Stimulated activated CD4-positive, alpha-beta T cell treated with anti-CD3 and anti-CD28 coated beads, Interleukin-2, amount 100 ng/mL, for 4 hours (primary cell): ENCODE measurements around the gene ZMPSTE24.
"Not testable (repeated sequence)": the region's sequence is repeated elsewhere in the genome, so short reads cannot be mapped to it uniquely, and the experiment has no call there.

ENCODE experiments used
- DNase-seq: peaks from one replicate; pipeline ENCODE4 v3.0.0-alpha.2; 2020; ENCODE audit warnings: low read depth

ZMPSTE24 gene

DNA sequence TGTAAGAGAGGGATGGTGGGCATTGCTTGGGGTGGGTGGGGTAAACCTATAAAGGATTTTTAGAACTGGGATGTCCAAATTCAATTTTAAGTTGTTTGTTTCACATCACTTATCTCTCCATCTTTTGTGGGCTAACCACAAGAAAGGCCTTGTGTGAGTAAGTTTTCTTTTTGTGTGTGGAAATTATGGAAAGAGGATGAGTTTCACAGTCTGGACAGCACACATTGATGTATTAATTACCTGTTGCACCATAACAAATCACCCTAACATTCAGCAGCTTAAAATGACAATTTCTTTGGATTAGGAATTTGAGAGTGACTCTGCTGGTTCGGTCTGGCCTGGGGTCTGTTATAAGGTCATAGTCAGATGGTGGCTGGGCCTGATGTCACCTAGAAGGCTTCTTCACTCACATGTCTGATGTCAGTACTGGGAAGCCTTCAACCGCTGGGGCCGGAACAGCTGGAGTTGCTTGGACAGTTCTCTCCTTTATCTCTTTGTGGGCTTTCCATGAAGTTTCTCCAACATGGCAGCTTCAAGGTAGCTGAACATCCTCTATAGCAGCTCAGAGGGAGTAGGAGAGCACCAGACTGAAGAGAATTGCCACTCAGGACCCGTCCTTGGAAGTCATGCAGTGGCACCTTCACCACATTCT, 61.1 kb downstream of the ZMPSTE24 start:
- no peak for DNase-seq

DNA sequence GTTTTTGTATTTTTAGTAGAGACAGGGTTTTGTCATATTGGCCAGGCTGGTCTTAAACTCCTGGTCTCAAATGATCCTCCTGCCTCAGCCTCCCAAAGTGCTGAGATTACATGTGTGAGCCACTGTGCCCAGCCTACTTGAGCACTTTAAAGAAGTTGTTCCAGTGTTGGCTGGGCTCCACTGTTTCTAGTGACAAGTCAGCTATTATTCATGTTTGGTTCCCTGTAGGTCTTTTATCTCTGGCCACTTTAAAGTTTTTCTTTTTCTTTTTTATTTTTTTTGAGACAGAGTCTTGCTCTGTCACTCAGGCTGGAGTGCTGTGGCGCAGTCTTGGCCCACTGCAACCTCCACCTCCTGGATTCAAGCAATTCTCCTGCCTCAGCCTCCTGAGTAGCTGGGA, 73.4 kb downstream of the ZMPSTE24 start:
- not testable (repeated sequence) for DNase-seq

DNA sequence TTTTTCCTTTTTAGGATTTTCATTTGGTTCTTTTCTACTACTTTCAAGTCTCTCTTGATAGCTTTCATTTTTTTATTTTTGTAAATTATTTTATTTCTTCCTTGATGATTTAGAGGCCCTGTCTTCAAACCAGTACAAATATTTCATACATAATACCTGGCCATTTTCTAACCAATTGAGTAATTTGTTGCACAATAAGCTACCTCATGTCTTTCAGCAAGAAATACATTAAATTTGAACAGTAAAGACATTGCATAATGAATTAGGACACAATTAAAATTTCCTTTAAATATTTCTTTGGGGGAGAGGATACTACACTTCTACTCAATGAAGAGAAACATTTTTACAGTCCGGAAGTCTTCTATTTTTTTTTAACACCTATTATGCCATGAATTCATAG, 74.7 kb downstream of the ZMPSTE24 start:
- no peak for DNase-seq

DNA sequence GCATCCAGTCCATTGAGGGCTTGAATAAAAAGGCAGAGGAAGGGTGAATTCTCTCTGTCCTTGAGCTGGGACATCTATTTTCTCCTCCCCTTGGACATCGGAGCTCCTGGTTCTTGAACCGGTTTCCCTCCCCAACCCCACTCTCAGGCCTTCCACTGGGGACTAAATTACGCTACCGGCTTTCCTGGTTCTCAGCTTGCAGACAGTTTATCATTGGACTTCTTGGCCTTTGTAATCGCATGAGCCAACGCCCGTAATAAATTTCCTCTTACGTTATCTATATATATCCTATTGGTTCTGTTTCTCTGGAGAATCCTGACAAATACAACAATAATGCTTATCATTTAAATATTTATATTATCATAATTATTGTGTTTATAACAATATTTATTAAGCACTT, 79.4 kb downstream of the ZMPSTE24 start:
- no peak for DNase-seq

DNA sequence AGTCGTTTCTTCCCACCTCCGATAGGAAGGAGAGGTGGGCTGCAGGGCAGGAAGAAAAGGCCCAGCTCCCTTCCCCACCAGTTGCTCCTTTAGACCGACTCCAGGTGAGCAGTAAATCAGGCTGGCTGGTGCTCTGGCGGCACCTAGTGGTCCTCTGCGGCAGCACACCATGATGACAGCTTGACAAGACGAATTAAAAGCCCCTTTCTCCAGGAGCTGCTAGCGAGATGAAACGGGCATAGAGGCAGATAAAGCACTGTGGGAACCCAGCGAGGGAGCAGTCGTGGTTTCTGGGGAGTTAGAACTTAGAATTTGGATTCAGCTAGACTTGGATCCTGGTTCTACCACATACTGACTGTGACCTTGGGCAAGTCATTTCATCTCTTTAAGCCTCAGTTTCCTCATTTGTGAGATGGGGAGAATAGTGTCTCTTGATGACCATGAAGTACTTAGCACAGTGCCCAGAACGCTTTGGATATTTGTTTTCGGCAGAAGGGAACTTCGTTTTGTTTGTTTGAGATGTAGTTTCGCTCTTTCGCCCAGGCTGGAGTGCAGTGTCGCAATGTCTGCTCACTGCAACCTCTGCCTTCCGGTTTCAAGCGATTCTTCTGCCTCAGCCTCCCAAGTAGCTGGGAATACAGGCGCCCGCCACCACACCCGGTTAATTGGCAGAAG, 80.8 kb downstream of the ZMPSTE24 start:
- peak; percentile 84 for DNase-seq

DNA sequence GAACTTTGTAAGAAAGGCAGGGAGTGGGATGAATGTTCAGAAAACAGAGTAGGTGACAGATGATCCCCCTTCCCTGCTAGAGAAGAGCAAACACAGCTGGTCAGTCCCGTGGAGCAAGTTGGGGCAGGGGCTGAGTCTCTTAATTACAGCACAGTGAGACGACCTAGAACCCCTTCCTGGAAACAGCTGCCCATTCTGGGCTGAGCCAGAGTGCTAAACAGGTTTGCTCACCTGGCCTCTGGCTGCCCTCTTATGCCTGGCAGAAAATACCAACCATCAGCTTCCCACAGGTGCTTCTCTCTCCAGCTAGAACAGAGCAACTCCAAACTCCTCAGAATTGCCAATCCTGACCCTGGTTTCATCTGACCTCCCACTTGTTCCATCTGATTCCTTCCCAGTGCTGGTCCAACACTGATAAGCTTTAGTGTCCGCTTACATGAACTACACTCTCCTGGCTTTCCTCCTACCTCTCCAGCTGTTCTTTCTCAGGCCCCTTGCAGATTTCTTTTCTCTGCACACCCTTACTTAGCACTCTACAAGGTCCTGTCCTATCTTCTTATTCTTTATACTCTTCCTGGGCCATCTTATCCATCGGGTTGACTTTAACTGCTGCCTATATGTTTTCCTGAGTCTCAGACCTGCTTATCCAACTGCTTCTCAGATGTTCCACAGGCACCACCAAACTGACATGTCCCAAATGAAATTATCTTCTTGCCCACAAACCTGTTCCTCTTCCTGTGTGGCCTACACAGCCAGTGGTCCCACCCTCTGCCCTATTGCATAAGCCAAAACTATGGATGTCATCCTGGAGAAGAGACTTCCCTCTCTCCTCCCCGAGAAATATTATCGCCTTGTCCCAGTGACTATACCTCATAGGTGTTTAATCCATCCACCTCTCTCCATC, 81.6 kb downstream of the ZMPSTE24 start:
- DNase-seq: no peak

DNA sequence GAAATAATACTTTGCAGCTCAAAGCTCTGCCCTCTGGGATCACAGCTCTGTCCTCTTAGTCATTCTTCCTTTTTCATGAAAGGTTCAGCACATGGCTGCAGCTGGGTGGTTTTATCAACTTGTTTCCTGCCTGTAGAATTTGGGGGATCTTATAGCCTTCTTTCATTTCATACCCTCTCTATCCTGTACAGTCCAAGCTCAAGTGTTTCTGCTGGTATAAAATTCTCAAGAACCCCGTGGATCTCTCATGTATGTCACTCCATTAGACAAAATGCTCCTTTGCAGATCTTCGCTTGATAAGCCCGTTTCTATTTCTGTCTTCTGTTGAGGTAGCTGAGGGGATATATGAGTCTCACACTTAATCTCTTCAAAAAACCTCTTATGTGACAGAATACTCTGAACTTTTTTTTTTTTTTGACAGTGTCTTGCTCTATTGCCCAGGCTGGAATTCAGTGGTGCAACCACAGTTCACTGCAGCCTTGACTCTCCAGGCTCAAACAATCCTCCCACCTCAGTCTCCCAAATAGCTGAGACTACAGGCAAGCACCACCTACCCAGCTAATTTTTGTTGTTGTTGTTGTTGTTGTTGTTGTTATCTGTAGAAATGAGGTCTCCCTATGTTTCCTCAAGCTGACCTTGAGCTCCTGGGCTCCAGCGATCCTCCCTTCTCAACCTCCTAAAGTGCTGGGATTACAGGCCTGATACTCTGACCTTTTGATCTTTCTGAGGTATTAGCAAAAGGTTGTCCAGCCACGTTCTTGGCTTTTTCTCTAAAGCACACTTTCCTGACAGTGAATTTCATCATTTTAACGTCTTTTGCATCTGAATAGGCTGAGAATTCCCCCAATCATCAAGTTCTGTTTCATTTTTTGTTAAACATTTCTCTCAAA, 83.7 kb downstream of the ZMPSTE24 start:
- DNase-seq: no peak

DNA sequence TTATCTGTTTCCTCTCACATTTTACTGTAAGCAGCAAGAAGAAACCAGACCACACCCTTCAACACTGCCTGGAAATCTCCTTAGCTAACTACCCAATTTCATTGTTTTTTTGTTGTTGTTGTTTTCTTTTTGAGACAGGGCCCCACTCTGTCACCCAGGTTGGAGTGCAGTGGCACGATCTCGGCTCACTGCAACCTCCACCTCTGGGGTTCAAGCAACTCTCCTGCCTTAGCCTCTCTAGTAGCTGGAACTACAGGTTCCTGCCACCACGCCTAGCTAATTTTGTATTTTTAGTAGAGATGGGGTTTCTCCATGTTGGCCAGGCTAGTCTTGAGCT, 84.3 kb downstream of the ZMPSTE24 start:
- DNase-seq: not testable (repeated sequence)
